Measurements from ENCODE around the gene C7.

DNA sequence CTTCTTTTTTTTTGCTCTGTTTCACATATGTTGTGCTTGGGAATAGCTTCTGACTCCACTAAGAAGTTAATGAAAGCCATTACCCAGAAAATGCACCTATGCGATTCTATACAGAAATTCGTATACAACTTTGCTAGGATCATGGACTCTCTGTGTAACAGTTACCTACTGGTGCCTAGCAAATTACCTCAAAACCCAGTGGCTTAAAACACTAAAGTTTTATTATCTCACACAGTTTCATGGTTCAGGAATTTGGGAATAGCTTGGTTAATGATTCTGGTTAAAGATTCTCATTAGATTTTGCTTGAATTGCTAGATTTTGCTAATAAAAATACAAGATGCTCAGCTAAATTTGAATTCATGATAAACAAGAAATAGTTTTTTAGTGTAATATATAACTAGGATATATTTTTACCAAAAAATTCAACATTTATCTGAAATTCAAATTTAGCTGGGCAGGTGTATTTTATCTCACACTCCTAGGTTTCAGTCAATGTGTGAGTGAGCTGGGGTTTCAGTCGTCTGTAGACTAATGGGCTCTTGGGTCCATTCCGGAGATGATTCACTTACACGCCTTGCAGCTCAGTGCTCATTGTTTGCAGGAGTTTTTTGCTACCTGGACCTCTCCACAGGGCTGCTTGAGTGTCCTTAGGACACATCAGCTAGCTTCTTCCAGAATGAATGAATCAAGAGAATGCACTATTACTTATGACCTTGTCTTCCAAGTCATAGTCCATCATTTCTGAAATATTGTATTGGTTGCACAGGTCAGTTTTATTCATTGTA lies 86.7 kb downstream of the C7 start:
- TF ChIP-seq, protein P1, sequence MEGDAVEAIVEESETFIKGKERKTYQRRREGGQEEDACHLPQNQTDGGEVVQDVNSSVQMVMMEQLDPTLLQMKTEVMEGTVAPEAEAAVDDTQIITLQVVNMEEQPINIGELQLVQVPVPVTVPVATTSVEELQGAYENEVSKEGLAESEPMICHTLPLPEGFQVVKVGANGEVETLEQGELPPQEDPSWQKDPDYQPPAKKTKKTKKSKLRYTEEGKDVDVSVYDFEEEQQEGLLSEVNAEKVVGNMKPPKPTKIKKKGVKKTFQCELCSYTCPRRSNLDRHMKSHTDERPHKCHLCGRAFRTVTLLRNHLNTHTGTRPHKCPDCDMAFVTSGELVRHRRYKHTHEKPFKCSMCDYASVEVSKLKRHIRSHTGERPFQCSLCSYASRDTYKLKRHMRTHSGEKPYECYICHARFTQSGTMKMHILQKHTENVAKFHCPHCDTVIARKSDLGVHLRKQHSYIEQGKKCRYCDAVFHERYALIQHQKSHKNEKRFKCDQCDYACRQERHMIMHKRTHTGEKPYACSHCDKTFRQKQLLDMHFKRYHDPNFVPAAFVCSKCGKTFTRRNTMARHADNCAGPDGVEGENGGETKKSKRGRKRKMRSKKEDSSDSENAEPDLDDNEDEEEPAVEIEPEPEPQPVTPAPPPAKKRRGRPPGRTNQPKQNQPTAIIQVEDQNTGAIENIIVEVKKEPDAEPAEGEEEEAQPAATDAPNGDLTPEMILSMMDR (IDR thresholded peaks at IDR 0.05): no peak
- TF ChIP-seq POLR2A (IDR thresholded peaks at IDR 0.05): no peak
